ENCODE results near the gene RBM34.
A peak's percentile ranks its signal among the peaks of the same experiment; 100 is the strongest.

DNA sequence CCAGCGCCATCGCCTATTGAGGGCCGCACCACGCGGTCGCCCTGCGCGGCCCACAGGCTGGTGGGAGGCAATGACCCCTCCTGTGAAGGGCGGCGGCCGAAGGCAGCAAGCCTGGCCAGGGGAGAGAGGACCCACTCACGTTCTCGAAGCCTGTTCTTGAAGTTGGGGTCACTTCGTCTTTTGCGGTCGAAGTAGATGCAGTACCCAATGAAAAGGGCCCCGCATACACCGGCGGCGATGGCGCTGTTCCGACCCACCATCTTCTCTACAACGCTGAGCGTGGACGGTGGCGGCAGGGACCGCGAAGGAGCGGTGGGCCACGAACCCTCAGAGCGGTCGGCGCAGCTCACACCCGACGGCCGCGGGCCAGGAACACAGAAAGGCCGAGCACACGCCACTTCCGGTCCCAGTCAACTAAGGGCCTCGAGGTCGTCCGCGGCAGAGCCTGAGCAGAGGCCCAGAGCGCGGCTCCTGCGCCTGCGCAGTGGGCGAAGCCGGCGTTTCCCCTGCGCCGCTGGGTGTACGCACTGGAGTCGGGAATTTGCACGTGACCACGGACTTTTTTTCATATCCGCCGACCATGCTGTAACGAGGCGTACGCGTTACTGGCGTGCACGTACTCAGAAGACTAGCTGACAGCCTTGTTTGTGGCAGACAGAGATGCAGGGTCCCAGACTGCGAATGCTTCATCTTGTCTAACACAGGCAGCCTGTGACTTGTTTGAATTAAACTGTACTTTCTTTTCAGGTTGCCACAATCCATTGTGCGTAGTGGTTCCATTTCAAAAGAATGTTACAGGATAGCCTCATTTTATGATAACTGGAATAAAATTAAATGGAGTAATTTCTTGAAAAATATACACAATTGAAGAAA is 32.4 kb downstream of the RBM34 start, which contains the start of gene TOMM20:
- TF ChIP-seq SP1 (IDR thresholded peaks at IDR 0.05): no peak
- no peak for TF ChIP-seq FOXK2 (IDR thresholded peaks at IDR 0.05)
- TF ChIP-seq L3MBTL2 (conservative IDR thresholded peaks at IDR 0.05): peak; percentile 81
- no peak for TF ChIP-seq BHLHE40 (IDR thresholded peaks at IDR 0.05; ENCODE audit: borderline replicate concordance)
- TF ChIP-seq, protein P1, sequence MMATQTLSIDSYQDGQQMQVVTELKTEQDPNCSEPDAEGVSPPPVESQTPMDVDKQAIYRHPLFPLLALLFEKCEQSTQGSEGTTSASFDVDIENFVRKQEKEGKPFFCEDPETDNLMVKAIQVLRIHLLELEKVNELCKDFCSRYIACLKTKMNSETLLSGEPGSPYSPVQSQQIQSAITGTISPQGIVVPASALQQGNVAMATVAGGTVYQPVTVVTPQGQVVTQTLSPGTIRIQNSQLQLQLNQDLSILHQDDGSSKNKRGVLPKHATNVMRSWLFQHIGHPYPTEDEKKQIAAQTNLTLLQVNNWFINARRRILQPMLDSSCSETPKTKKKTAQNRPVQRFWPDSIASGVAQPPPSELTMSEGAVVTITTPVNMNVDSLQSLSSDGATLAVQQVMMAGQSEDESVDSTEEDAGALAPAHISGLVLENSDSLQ (IDR thresholded peaks at IDR 0.05): peak; percentile 84
- no peak for TF ChIP-seq FOXA1 (IDR thresholded peaks at IDR 0.05)
- TF ChIP-seq ZNF384 (IDR thresholded peaks at IDR 0.05): peak; percentile 97
